Measurements from ENCODE around the gene ZNF775. TPM values are rescaled to one million over a fixed set of nuclear protein-coding genes. Genes with fewer than 3 reads are reported as not detected.

Gene ZNF775
- total RNA-seq, 2 donors from 2014 or later = 11.0 to 11.3 TPM

- Histone ChIP-seq H3K27ac (peak overlapping the region; percentile 97), H3K36me3 (no peaks in the 10 kb centered on the region), H3K4me3 (peak overlapping the region; percentile 20), H3K9ac (ENCODE audit: low read depth in 2 of 2, low read length in 2 of 2) (peak overlapping the region; percentile 54 to 99), H3K9me3 (no peaks in the 10 kb centered on the region), H3K27me3 (no peaks in the 10 kb centered on the region), H3K4me1 (peaks cover 20% of the 10 kb centered on the region)
- intact Hi-C loops (cut with DNase I) = loop anchor here (5.0 kb wide), 1 partner anchor 46 kb away; no protein-coding TSS in a partner anchor
- peak; percentile 59 for DNase-seq
- TF ChIP-seq, protein P1, sequence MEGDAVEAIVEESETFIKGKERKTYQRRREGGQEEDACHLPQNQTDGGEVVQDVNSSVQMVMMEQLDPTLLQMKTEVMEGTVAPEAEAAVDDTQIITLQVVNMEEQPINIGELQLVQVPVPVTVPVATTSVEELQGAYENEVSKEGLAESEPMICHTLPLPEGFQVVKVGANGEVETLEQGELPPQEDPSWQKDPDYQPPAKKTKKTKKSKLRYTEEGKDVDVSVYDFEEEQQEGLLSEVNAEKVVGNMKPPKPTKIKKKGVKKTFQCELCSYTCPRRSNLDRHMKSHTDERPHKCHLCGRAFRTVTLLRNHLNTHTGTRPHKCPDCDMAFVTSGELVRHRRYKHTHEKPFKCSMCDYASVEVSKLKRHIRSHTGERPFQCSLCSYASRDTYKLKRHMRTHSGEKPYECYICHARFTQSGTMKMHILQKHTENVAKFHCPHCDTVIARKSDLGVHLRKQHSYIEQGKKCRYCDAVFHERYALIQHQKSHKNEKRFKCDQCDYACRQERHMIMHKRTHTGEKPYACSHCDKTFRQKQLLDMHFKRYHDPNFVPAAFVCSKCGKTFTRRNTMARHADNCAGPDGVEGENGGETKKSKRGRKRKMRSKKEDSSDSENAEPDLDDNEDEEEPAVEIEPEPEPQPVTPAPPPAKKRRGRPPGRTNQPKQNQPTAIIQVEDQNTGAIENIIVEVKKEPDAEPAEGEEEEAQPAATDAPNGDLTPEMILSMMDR (IDR thresholded peaks at IDR 0.05) = no peak
Measured at GRCh38 chr7:150373049-150373801, 5.9 kb upstream of the ZNF775 start.

DNA sequence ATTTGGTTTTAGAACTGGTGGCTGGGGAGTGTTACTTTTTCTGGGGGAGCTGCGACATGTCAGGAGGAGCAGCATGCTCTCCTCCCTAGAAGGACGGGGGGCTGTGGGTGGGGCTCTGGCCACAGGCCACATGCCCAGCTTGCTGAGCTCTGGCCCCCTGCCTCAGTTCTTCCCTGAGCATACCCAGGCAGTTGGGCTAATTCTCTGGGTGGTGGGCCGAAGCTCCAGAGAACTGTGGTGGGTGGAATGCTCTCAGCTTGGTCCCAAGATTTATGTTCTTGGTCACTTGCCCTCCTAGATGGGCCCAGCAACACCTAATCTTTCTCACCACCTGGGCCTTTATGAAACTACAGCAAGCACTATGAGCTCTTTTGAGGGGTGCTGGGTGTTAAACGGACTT is 5.1 kb upstream of the ZNF775 start:
- Histone ChIP-seq H3K9me3 (no peaks in the 10 kb centered on the region), H3K4me1 (peaks cover 20% of the 10 kb centered on the region), H3K27ac (peak overlapping the region; percentile 97), H3K4me3 (no peak overlapping the region), H3K9ac (ENCODE audit: low read depth in 2 of 2, low read length in 2 of 2) (peak overlapping the region in 1 of 2 donors; percentile 99), H3K36me3 (no peaks in the 10 kb centered on the region), H3K27me3 (no peaks in the 10 kb centered on the region)
- intact Hi-C loops (cut with DNase I) = loop anchor here (5.0 kb wide), 1 partner anchor 47 kb away; no protein-coding TSS in a partner anchor
- no peak for DNase-seq
- TF ChIP-seq, protein P1 (IDR thresholded peaks at IDR 0.05) = no peak

DNA sequence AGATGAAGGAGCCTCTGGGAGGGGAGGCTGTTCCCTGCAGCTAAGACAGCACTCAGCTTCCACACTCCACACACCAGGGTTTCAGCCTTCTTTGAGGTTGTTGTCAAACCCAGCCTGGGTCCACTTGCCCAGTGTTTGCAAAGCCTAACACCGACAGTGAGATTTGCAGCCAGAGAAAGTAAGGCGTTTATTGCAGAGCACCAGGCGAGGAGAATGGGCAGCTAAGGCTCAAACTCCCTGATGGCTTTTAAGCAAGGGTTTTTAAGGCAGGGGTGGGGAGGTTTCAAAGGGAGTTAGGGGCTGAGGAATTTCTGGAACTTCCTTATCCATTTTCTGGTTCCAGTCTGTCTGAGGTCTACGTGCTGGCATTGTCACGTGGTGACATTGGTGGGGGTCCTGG is 4.7 kb upstream of the ZNF775 start:
- no peak for DNase-seq
- Histone ChIP-seq H3K9ac (ENCODE audit: low read depth in 2 of 2, low read length in 2 of 2) (peak overlapping the region in 1 of 2 donors; percentile 99), H3K4me3 (no peak overlapping the region), H3K27me3 (no peaks in the 10 kb centered on the region), H3K4me1 (peaks cover 20% of the 10 kb centered on the region), H3K9me3 (no peaks in the 10 kb centered on the region), H3K27ac (peak overlapping the region; percentile 97), H3K36me3 (no peaks in the 10 kb centered on the region)
- intact Hi-C loops (cut with DNase I) = loop anchor here (5.0 kb wide), 1 partner anchor 47 kb away; no protein-coding TSS in a partner anchor
- TF ChIP-seq, protein P1 (IDR thresholded peaks at IDR 0.05) = no peak

- Histone ChIP-seq H3K4me3 (no peak overlapping the region), H3K27me3 (no peaks in the 10 kb centered on the region), H3K36me3 (no peaks in the 10 kb centered on the region), H3K9ac (ENCODE audit: low read depth in 2 of 2, low read length in 2 of 2) (peak overlapping the region in 1 of 2 donors; percentile 67), H3K9me3 (no peaks in the 10 kb centered on the region), H3K27ac (peak overlapping the region; percentile 97), H3K4me1 (peaks cover 21% of the 10 kb centered on the region)
- peak; percentile 82 for DNase-seq
- intact Hi-C loops (cut with DNase I) = no loop called here
- TF ChIP-seq, protein P1 (IDR thresholded peaks at IDR 0.05) = no peak
Measured at GRCh38 chr7:150375662-150376521, 3.2 kb upstream of the ZNF775 start.

DNA sequence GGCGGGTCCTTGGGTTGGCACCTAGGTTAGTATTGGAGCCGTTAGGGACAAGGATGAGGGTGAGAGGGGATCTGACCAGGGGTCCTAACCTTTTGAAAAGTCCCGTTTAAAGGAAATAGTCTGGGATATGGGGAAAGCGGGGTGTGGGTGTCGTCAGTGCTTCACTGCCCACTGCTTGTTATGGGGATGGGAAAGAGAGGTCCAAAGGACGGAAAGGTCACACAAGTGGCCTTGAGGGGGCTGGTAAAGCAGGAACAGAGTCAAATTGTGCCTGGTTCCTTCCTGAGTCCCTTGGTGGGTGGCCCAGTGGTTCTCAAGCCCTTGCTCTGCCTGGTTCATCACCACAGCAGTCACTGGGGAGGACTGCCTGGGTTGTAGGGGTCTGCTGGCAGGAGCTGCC is 2.6 kb upstream of the ZNF775 start:
- Histone ChIP-seq H3K4me1 (peaks cover 17% of the 10 kb centered on the region), H3K4me3 (no peak overlapping the region), H3K27me3 (no peaks in the 10 kb centered on the region), H3K36me3 (no peaks in the 10 kb centered on the region), H3K9me3 (no peaks in the 10 kb centered on the region), H3K27ac (peak overlapping the region; percentile 97), H3K9ac (ENCODE audit: low read depth in 2 of 2, low read length in 2 of 2) (peak overlapping the region in 1 of 2 donors; percentile 67)
- TF ChIP-seq, protein P1 (IDR thresholded peaks at IDR 0.05) = no peak
- DNase-seq = no peak
- intact Hi-C loops (cut with DNase I) = no loop called here

Data from colonic mucosa (tissue), 4 donors.